GM12878 (cell line): ENCODE data around the gene DCLRE1C. TPM values are rescaled to one million over a fixed set of nuclear protein-coding genes. Genes with fewer than 3 reads are reported as not detected.
A peak's percentile ranks its signal among the peaks of the same experiment; 100 is the strongest.

Experiments
- BHLHE40 ChIP-seq, 2 experiments: fragments of 450-650 bp in 1 of 2; IDR thresholded peaks; 2 replicates each; pipeline ENCODE4 v1.6.1; 2011 to 2017; ENCODE audit warnings: low read depth in 2 of 2, borderline replicate concordance in 1 of 2, improper control_type of control experiment in 1 of 2, low read length in 1 of 2, mild to moderate bottlenecking in 1 of 2
- CHD2 ChIP-seq: IDR thresholded peaks from 2 replicates; pipeline ENCODE4 v1.6.1; 2011; ENCODE audit warnings: low read depth, low read length, improper control_type of control experiment, borderline replicate concordance
- CREB1 ChIP-seq: IDR thresholded peaks from 2 replicates; pipeline ENCODE4 v1.6.1; 2012; ENCODE audit warnings: low read depth, mild to moderate bottlenecking, inconsistent platforms
- CUX1 ChIP-seq: IDR thresholded peaks from 2 replicates; pipeline ENCODE4 v1.6.1; 2012; ENCODE audit warnings: improper control_type of control experiment, low read depth, low read length; ENCODE audit not compliant: insufficient replicate concordance
- EP300 ChIP-seq, 2 experiments: fragments of 150-350 bp in 1 of 2; IDR thresholded peaks; 2 replicates each; pipeline ENCODE4 v1.6.1; 2011 to 2012; ENCODE audit warnings: low read depth in 2 of 2, low read length in 2 of 2, borderline replicate concordance in 1 of 2, improper control_type of control experiment in 1 of 2, inconsistent platforms in 1 of 2; ENCODE audit not compliant: control insufficient read depth in 1 of 2
- FOS ChIP-seq: IDR thresholded peaks from 3 replicates; pipeline ENCODE4 v1.6.1; 2011; ENCODE audit warnings: borderline replicate concordance; ENCODE audit not compliant: insufficient read length; ENCODE audit errors: extremely low read depth
- GATAD2B ChIP-seq: fragments of 450-650 bp; conservative IDR thresholded peaks from 2 replicates; pipeline ENCODE4 v1.6.1; 2017; ENCODE audit warnings: low read depth, mild to moderate bottlenecking, moderate library complexity
- MEF2B ChIP-seq: fragments of 450-650 bp; IDR thresholded peaks from 2 replicates; pipeline ENCODE4 v1.6.1; 2018; ENCODE audit warnings: mild to moderate bottlenecking, moderate library complexity; ENCODE audit not compliant: partially characterized antibody, poor library complexity, severe bottlenecking
- MXI1 ChIP-seq: fragments of 150-350 bp; IDR thresholded peaks from 2 replicates; pipeline ENCODE4 v1.6.1; 2011; ENCODE audit warnings: low read depth, mild to moderate bottlenecking, inconsistent platforms, low read length, improper control_type of control experiment
- NFXL1 ChIP-seq: fragments of 450-650 bp; IDR thresholded peaks from 2 replicates; pipeline ENCODE4 v1.6.1; 2017; ENCODE audit warnings: antibody characterized with exemption, mild to moderate bottlenecking, borderline replicate concordance
- NFYB ChIP-seq: IDR thresholded peaks from 2 replicates; pipeline ENCODE4 v1.6.1; 2011; ENCODE audit warnings: low read depth, mild to moderate bottlenecking, low read length, improper control_type of control experiment, moderate library complexity; ENCODE audit not compliant: insufficient read depth
- NRF1 ChIP-seq: conservative IDR thresholded peaks from 2 replicates; pipeline ENCODE4 v1.6.1; 2011; ENCODE audit warnings: mild to moderate bottlenecking, low read depth, low read length, improper control_type of control experiment
- PAX8 ChIP-seq: fragments of 450-650 bp; IDR thresholded peaks from 2 replicates; pipeline ENCODE4 v1.6.1; 2017; ENCODE audit warnings: mild to moderate bottlenecking, moderate library complexity
- POLR2A ChIP-seq: IDR thresholded peaks from 2 replicates; pipeline ENCODE4 v1.6.1; 2011; ENCODE audit warnings: low read depth, mild to moderate bottlenecking, low read length
- TCF7 ChIP-seq: IDR thresholded peaks from 2 replicates; pipeline ENCODE4 v1.6.1; 2014; ENCODE audit warnings: antibody characterized with exemption, borderline replicate concordance
- YBX1 ChIP-seq: fragments of 450-650 bp; IDR thresholded peaks from 2 replicates; pipeline ENCODE4 v1.6.1; 2016; ENCODE audit warnings: antibody characterized with exemption
- ZNF217 ChIP-seq: fragments of 450-650 bp; IDR thresholded peaks from 2 replicates; pipeline ENCODE4 v1.6.1; 2017; ENCODE audit warnings: antibody characterized with exemption, mild to moderate bottlenecking
- ZZZ3 ChIP-seq: IDR thresholded peaks from 2 replicates; pipeline ENCODE4 v1.6.1; 2011; ENCODE audit warnings: low read depth; ENCODE audit not compliant: control insufficient read depth, insufficient read length
- polyA plus RNA-seq, 11 experiments: library from polyadenylated mRNA; depleted of rRNA in 4 of 11; unstranded in 6 of 11; stranded (reverse) in 5 of 11; fragments of >200 nt; fragmentation: Nextera tagmentation in 4 of 11; fragmentation: Illumina TruSeq in 1 of 11; extraction: Ambion mirVana in 4 of 11; extraction: Trizol in 1 of 11; gene quantifications; 1 replicate in 1 of 11; 2 replicates in 10 of 11; pipeline versions ENCODE4 v1.2.1 to v1.2.3, GENCODE V29; 2011 to 2016; ENCODE audit warnings: inconsistent platforms in 2 of 11, missing spikeins in 2 of 11, low read depth in 1 of 11
- total RNA-seq, 4 experiments: library from RNA; depleted of rRNA in 3 of 4; stranded (reverse); fragments of >200 nt in 3 of 4; fragmentation: Illumina TruSeq in 1 of 4; extraction: Trizol in 1 of 4; gene quantifications; 2 replicates each; pipeline versions ENCODE4 v1.2.1 to v1.2.3, GENCODE V29; 2013 to 2021
- TF ChIP-seq, protein P1 (sequence below): fragments of 450-650 bp; formaldehyde crosslinking; IDR thresholded peaks from 2 replicates; pipeline ENCODE4 v1.4.0; 2020; ENCODE audit warnings: mild to moderate bottlenecking, moderate library complexity
- TF ChIP-seq, protein P2 (sequence below): IDR thresholded peaks from 2 replicates; pipeline ENCODE4 v1.6.1; 2011; ENCODE audit warnings: low read depth, mild to moderate bottlenecking, low read length, moderate library complexity, borderline replicate concordance; ENCODE audit errors: extremely low read depth

Gene DCLRE1C
- total and polyA plus RNA-seq, 10 of the 15 experiments (the other 5 are each of a cell fraction or from before 2014, with no cell fraction given): 15.7 to 43.4 (median 26.0) TPM

DNA sequence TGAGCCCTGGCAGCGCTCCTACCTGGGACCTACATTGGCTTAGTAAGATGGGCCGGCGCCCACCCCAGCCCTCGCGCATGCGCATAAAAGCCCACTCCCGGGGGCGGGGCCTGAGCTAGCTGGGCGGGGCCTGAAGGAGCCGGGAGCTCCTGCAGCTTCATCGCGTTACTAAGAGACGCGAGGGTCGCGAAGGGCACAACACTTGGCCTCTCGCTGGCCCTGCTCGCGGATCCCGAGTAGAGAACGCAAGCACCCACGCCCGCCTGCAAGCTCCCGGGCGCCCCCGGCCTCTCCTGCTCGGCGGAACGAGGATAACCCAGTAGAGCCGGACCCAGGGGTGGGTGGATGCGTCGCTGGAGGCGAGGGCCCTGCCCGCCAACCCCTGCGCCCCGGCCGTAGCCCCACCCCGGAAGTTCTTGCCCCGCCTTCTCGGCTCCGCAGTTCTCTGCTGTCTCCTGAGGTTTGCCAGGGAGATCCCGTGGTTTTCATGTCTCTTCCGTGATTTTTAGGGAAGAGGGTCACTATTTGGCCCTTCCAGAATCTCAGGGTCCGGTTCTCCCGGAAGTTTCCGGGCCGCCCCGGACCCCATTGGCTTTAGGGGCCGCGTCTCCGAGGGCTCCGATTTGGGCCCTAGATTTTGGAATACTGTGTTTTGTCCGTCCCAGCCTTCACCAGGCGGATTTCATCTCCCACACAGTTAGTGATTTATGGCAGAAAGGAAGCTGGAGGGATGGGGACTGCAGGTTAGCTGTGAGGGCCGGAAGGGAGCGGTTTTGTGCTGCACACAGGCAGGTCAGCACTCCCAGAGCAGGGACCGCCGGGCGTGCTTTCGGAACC is 5.5 kb upstream of the DCLRE1C start, which contains the start of gene MEIG1 (continued):
- TF ChIP-seq, protein P1, sequence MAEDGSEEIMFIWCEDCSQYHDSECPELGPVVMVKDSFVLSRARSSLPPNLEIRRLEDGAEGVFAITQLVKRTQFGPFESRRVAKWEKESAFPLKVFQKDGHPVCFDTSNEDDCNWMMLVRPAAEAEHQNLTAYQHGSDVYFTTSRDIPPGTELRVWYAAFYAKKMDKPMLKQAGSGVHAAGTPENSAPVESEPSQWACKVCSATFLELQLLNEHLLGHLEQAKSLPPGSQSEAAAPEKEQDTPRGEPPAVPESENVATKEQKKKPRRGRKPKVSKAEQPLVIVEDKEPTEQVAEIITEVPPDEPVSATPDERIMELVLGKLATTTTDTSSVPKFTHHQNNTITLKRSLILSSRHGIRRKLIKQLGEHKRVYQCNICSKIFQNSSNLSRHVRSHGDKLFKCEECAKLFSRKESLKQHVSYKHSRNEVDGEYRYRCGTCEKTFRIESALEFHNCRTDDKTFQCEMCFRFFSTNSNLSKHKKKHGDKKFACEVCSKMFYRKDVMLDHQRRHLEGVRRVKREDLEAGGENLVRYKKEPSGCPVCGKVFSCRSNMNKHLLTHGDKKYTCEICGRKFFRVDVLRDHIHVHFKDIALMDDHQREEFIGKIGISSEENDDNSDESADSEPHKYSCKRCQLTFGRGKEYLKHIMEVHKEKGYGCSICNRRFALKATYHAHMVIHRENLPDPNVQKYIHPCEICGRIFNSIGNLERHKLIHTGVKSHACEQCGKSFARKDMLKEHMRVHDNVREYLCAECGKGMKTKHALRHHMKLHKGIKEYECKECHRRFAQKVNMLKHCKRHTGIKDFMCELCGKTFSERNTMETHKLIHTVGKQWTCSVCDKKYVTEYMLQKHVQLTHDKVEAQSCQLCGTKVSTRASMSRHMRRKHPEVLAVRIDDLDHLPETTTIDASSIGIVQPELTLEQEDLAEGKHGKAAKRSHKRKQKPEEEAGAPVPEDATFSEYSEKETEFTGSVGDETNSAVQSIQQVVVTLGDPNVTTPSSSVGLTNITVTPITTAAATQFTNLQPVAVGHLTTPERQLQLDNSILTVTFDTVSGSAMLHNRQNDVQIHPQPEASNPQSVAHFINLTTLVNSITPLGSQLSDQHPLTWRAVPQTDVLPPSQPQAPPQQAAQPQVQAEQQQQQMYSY: no peak
- TF ChIP-seq GATAD2B (peak; percentile 53), ZNF217 (0 out of 2 replicates have a peak, but pooled peaks have one; percentile 35), POLR2A (peak; percentile 22), CREB1 (peak; percentile 55; the same call in 1 of the 2 replicates), NRF1 (peak; percentile 49), NFXL1 (no peak), PAX8 (no peak), CHD2 (no peak; the same call in 1 of the 2 replicates), BHLHE40 (IDR thresholded peaks at IDR 0.05; ENCODE audit: borderline replicate concordance in 1 of 2, low read depth in 2 of 2, low read length in 1 of 2) (peak; percentile 5 to 38; a peak in 1 of 4 replicates), EP300 (IDR thresholded peaks at IDR 0.05; ENCODE audit: borderline replicate concordance in 1 of 2, control insufficient read depth in 1 of 2, low read depth in 2 of 2, low read length in 2 of 2) (0 out of 4 replicates have a peak, but pooled peaks of 1 of the 2 experiments have one; percentile 8), MEF2B (peak; percentile 69), FOS (no peak), MXI1 (peak; percentile 96; the same call in 1 of the 2 replicates), NFYB (no peak), ZZZ3 (no peak), TCF7 (peak; percentile 53; the same call in 1 of the 2 replicates), YBX1 (no peak), CUX1 (no peak)
- TF ChIP-seq, protein P2, sequence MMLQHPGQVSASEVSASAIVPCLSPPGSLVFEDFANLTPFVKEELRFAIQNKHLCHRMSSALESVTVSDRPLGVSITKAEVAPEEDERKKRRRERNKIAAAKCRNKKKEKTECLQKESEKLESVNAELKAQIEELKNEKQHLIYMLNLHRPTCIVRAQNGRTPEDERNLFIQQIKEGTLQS: no peak
